Coronary artery (tissue), 2 donors: Measurements from ENCODE around the gene SLC16A10.
"Not testable (repeated sequence)": the region's sequence is repeated elsewhere in the genome, so short reads cannot be mapped to it uniquely, and the experiment has no call there.

Experiments
- DNase-seq: peaks from one replicate; pipeline ENCODE4 v3.0.0-alpha.2; 2017; ENCODE audit warnings: low spot score
- H3K27ac ChIP-seq, 2 donors: fragments of 200-600 bp; sonication (generic); one replicate each; pipeline ENCODE4 v1.5.1; 2016 to 2019
- H3K4me3 ChIP-seq: fragments of 200-600 bp; sonication (generic); 2 replicates; pipeline ENCODE4 v1.5.1; 2016; ENCODE audit warnings: mild to moderate bottlenecking, moderate library complexity
- TF ChIP-seq, protein P1 (sequence below): fragments of 200-600 bp; sonication (generic); IDR thresholded peaks from one replicate; pipeline ENCODE4 v1.5.1; 2019; ENCODE audit warnings: antibody characterized with exemption

The SLC16A10 gene

GRCh38 chr6:111187874-111188273 is 100.6 kb downstream of the SLC16A10 start:
- TF ChIP-seq, protein P1, sequence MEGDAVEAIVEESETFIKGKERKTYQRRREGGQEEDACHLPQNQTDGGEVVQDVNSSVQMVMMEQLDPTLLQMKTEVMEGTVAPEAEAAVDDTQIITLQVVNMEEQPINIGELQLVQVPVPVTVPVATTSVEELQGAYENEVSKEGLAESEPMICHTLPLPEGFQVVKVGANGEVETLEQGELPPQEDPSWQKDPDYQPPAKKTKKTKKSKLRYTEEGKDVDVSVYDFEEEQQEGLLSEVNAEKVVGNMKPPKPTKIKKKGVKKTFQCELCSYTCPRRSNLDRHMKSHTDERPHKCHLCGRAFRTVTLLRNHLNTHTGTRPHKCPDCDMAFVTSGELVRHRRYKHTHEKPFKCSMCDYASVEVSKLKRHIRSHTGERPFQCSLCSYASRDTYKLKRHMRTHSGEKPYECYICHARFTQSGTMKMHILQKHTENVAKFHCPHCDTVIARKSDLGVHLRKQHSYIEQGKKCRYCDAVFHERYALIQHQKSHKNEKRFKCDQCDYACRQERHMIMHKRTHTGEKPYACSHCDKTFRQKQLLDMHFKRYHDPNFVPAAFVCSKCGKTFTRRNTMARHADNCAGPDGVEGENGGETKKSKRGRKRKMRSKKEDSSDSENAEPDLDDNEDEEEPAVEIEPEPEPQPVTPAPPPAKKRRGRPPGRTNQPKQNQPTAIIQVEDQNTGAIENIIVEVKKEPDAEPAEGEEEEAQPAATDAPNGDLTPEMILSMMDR: no peak
- DNase-seq: no peak

DNA sequence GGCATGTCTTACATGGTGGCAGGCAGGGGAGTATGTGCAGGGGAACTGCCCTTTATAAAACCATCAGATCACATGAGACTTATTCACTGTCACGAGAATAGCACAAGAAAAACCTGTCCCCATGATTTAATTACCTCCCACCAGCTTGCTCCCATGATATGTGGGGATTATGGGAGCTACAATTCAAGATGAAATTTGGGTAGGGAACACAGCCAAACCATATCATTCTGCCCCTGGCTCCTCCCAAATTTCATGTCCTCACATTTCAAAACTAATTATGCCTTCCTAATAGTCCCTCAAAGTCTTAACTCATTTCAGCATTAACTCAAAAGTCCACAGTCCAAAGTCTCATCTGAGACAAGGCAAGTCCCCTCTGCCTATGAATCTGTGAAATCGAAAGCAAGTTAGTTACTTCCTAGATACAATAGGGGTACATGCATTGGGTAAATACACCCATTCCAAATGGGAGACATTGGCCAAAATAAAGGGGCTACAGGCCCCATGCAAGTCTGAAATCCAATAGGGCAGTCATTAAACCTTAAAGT is 102.4 kb downstream of the SLC16A10 start:
- H3K27ac ChIP-seq, H3K4me3 ChIP-seq, DNase-seq: not testable (repeated sequence)

More at GRCh38 chr6:111187874-111188273, 100.6 kb downstream of the SLC16A10 start:
- Histone ChIP-seq H3K4me3 (no peak overlapping the region), H3K27ac (no peak overlapping the region)

- H3K4me3 ChIP-seq: no peak overlapping the region
- no peak for DNase-seq
- H3K27ac ChIP-seq: no peak overlapping the region
- TF ChIP-seq, protein P1: no peak
Observed at GRCh38 chr6:111190637-111191036, 103.3 kb downstream of the SLC16A10 start.

DNA sequence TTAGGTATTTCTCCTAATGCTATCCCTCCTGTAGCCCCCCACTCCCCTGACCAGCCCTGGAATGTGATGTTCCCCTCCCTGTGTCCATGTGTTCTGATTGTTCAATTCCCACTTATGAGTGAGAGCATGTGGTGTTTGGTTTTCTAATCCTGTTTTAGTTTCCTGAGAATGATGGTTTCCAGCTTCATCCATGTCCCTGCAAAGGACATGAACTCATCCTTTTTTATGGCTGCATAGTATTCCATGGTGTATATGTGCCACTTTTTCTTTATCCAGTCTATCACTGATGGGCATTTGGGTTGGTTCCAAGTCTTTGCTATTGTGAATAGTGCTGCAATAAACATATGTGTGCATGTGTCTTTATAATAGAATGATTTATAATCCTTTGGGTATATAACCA is 103.8 kb downstream of the SLC16A10 start:
- DNase-seq, H3K4me3 ChIP-seq, H3K27ac ChIP-seq: not testable (repeated sequence)

GRCh38 chr6:111192911-111193555 is 105.7 kb downstream of the SLC16A10 start:
- H3K27ac ChIP-seq: no peak overlapping the region
- no peak for DNase-seq
- TF ChIP-seq, protein P1: no peak
- H3K4me3 ChIP-seq: no peak overlapping the region

DNA sequence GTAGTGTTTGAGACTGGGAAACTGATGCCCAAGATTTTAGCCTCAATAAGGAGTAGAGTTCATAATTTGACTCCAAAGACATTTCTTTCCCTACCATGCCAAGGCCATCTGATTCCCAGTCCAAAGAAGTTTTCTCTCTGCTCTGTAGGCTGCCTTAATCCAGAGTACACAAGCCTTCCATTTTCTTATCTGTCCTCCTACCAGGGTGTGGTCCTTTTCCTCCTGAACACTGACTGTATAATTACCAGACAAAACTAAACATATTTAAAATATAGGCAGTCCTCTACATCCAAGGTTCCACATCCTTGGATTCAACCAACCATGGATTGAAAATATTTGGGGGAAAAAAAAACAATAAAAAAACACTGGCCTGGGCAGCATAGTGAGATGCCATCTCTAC is 108.4 kb downstream of the SLC16A10 start:
- no peak overlapping the region for H3K4me3 ChIP-seq
- no peak overlapping the region for H3K27ac ChIP-seq
- no peak for DNase-seq
- TF ChIP-seq, protein P1: no peak

- TF ChIP-seq, protein P1: no peak
- no peak for DNase-seq
- H3K4me3 ChIP-seq: no peak overlapping the region
- H3K27ac ChIP-seq: no peak overlapping the region
Observed at GRCh38 chr6:111198841-111199240, 111.5 kb downstream of the SLC16A10 start.

- Histone ChIP-seq H3K4me3 (no peak overlapping the region), H3K27ac (no peak overlapping the region)
- TF ChIP-seq, protein P1: no peak
- DNase-seq: no peak
Observed at GRCh38 chr6:111199935-111200334, 112.6 kb downstream of the SLC16A10 start.
